ENCODE measurements around the gene DNAH7.

The DNAH7 gene

GRCh38 chr2:195863121-195863520 is 205.5 kb downstream of the DNAH7 start:
- DNase-seq (ENCODE audit: low spot score), result no peak

- DNase-seq (ENCODE audit: low spot score), result no peak
Observed at GRCh38 chr2:195861821-195862220, 206.8 kb downstream of the DNAH7 start.

GRCh38 chr2:195859513-195859912 is 209.1 kb downstream of the DNAH7 start:
- no peak for DNase-seq (ENCODE audit: low spot score)

GRCh38 chr2:195857132-195857531 is 211.5 kb downstream of the DNAH7 start:
- no peak for DNase-seq (ENCODE audit: low spot score)

GRCh38 chr2:195850764-195851163 is 217.9 kb downstream of the DNAH7 start:
- DNase-seq (ENCODE audit: low spot score), result no peak

- DNase-seq (ENCODE audit: low spot score), result no peak
Observed at GRCh38 chr2:195848119-195848899, 220.3 kb downstream of the DNAH7 start.

- peak; percentile 2 for DNase-seq (ENCODE audit: low spot score)
Observed at GRCh38 chr2:195842932-195843331, 225.7 kb downstream of the DNAH7 start.

GRCh38 chr2:195838002-195838401 is 230.6 kb downstream of the DNAH7 start:
- DNase-seq (ENCODE audit: low spot score), result no peak

GRCh38 chr2:195836002-195836401 is 232.6 kb downstream of the DNAH7 start:
- DNase-seq (ENCODE audit: low spot score), result no peak

GRCh38 chr2:195834836-195835235 is 233.8 kb downstream of the DNAH7 start:
- no peak for DNase-seq (ENCODE audit: low spot score)

- DNase-seq (ENCODE audit: low spot score), result no peak
Observed at GRCh38 chr2:195830968-195831950, 237.4 kb downstream of the DNAH7 start.

GRCh38 chr2:195824478-195824877 is 244.2 kb downstream of the DNAH7 start:
- no peak for DNase-seq (ENCODE audit: low spot score)

- no peak for DNase-seq (ENCODE audit: low spot score)
Observed at GRCh38 chr2:195823206-195823605, 245.4 kb downstream of the DNAH7 start.

- no peak for DNase-seq (ENCODE audit: low spot score)
Observed at GRCh38 chr2:195821566-195821932, 247.1 kb downstream of the DNAH7 start.

- DNase-seq (ENCODE audit: low spot score), result no peak
Observed at GRCh38 chr2:195820867-195821565, 247.6 kb downstream of the DNAH7 start.

- DNase-seq (ENCODE audit: low spot score), result no peak
Observed at GRCh38 chr2:195820373-195820772, 248.3 kb downstream of the DNAH7 start.

- DNase-seq (ENCODE audit: low spot score), result no peak
Observed at GRCh38 chr2:195819276-195819675, 249.4 kb downstream of the DNAH7 start.

- no peak for DNase-seq (ENCODE audit: low spot score)
Observed at GRCh38 chr2:195818526-195818925, 250.1 kb downstream of the DNAH7 start.

GRCh38 chr2:195818106-195818505 is 250.5 kb downstream of the DNAH7 start:
- DNase-seq (ENCODE audit: low spot score), result no peak

GRCh38 chr2:195815083-195815482 is 253.6 kb downstream of the DNAH7 start:
- DNase-seq (ENCODE audit: low spot score), result no peak

GRCh38 chr2:195813421-195813820 is 255.2 kb downstream of the DNAH7 start:
- no peak for DNase-seq (ENCODE audit: low spot score)

GRCh38 chr2:195810340-195811098 is 258.1 kb downstream of the DNAH7 start:
- DNase-seq (ENCODE audit: low spot score), result no peak

Data from CD4-positive, alpha-beta T cell treated with Interleukin-2 at 100 ng/mL for 4 hours (primary cell).